CD4-positive, alpha-beta T cell treated with Interleukin-4 for 1 hour (primary cell): ENCODE data around the gene ACTG1.

ENCODE experiments used
- DNase-seq, 2 donors: peaks; one replicate each; pipeline ENCODE4 v3.0.0-alpha.2; 2020 to 2022

ACTG1 gene

GRCh38 chr17:81460856-81461460, 51.6 kb downstream of the ACTG1 start:
- peak in 1 of 2 donors; percentile 48 for DNase-seq
